ENCODE data around the gene ABRAXAS1.
A peak's percentile ranks its signal among the peaks of the same experiment; 100 is the strongest.
"Not testable (repeated sequence)": the region's sequence is repeated elsewhere in the genome, so short reads cannot be mapped to it uniquely, and the experiment has no call there.

Gene ABRAXAS1

GRCh38 chr4:83484500-83485461 is at the start of gene ABRAXAS1:
Gene ABRAXAS1, minus strand, starts transcription at chr4:83485100. Its CDS starts 28 bp downstream, at chr4:83485072.
- peak; percentile 86 for DNase-seq

DNA sequence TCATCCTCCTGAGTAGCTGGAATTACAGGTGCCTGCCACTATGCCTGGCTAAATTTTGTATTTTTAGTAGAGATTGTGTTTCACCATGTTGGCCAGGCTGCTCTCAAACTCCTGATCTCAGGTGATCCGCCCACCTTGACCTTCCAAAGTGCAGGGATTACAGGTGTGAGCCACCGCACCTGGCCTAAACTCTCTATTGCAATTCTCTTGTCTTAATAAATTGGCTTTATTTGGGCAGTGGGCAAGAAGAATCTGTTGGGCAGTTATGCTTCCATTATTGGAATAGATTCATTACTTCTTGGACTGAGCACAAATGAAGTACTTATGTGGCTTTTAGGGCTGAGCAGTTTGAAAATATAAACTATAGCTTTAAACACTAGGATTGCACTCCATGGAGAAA is 42.8 kb upstream of the ABRAXAS1 start:
- DNase-seq, result no peak

DNA sequence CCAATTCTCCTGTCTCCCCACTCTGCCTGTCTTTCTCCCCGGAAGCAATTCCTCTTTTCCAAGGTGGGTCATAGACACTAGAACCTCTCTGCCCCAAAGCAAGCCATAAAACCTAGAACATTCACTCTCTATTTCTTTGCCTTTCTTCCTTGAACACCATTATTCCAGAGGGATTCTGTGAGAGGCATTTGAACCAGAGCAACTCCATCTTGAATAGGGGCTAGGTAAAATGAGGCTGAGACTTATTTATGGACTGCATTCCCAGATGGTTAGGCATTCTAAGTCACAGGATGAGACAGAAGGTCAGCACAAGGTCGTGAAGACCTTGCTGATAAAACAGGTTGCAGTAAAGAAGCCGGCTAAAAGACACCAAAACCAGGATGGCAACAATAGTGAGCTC is 37.3 kb upstream of the ABRAXAS1 start:
- no peak for DNase-seq

GRCh38 chr4:83516042-83516772 is 31.3 kb upstream of the ABRAXAS1 start:
- DNase-seq, result no peak

- DNase-seq, result no peak
Observed at GRCh38 chr4:83510442-83510841, 25.5 kb upstream of the ABRAXAS1 start.

- DNase-seq, result peak; percentile 14
Observed at GRCh38 chr4:83509156-83509585, 24.3 kb upstream of the ABRAXAS1 start.

- no peak for DNase-seq
Observed at GRCh38 chr4:83504996-83505395, 20.1 kb upstream of the ABRAXAS1 start.

GRCh38 chr4:83504503-83504902 is 19.6 kb upstream of the ABRAXAS1 start:
- DNase-seq, result no peak

GRCh38 chr4:83503974-83504373 is 19.1 kb upstream of the ABRAXAS1 start:
- DNase-seq, result no peak

GRCh38 chr4:83501671-83502070 is 16.8 kb upstream of the ABRAXAS1 start:
- DNase-seq, result not testable (repeated sequence)

DNA sequence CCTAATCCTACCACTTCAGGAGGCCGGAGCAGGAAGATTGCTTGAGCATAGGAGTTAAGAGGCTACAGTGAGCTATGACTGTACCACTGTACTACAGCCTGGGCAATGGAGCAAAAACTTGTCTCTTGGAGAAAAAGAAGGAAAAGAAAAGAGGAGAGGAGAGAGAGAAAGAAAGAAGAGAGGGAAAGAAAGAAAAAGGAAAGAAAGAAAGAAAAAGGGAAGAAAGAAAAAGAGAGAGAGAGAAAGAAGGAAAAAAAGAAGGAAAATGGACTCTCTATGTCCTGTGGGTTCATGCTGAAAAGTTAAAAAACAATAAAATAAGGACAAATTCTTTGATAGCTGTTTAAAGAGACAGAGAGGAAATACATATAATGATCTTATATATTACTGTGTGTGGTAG is 13.3 kb upstream of the ABRAXAS1 start:
- no peak for DNase-seq

DNA sequence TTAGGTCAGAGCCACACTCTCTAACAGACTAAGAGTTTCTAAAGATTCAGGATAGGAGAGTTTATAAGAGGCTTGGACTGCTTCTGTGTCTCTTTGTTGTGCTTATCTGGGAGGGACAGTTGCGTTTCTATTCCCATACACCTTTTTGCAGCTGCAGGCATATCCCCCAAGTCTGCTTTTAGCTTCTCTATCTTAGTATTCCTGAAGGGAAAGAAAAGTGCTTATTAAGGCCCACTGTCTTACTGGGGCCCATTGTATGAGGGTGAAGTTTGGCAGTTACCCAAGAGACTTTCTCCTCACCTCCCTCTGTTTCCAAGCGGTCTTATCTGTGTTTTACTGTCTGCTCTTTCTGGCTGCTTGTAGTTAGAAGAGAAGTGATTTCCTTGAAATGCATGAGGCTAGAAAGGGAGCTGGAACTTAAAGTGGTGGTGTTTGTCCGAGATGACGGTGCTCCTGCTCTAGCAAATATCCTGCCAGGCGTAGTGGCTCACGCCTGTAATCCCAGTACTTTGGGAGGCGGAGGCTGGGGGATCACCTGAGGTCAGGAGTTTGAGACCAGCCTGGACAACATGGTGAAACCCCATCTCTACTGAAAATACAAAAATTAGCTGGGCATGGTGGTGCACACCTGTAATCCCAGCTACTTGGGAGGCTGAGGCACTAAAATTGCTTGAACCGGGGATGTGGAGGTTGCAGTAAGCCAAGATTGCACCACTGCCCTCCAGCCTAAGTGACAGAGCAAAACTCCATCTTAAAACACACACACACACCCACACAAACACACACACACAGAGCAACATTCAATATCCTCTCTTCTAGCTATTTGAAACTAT is 11.4 kb upstream of the ABRAXAS1 start:
- DNase-seq, result not testable (repeated sequence)

- no peak for DNase-seq
Observed at GRCh38 chr4:83490876-83491450, 6.1 kb upstream of the ABRAXAS1 start.

DNA sequence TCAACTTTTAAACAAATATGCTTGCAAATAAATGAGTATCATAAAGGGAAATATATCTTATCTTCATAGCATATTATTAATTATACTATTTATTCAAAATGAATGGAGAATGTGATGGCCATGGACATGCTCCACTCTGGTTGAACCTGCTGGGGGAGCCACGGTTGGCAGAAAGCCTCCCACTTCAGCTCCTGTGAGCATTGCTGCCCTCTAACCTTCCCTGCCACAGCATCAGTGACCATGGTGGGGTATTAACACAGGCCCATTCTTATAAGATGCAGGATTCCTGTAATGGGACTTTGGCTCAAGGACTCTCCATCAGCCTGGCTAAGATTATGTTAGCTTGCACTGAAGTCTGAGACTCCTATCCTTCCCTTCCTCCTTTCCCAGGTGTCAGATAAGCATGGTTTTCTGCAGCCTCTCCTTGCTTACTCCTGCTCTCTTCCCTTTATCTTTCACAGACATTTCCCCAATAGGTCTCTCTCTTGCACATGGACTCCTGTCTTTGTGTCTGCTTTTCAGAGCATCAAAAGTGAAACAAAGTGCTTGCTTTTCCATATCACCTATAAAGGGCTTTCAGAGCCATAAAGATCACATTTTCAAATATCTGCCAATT is 4.9 kb upstream of the ABRAXAS1 start:
- DNase-seq, result no peak

- DNase-seq, result no peak
Observed at GRCh38 chr4:83486457-83487129, 1.7 kb upstream of the ABRAXAS1 start.

DNA sequence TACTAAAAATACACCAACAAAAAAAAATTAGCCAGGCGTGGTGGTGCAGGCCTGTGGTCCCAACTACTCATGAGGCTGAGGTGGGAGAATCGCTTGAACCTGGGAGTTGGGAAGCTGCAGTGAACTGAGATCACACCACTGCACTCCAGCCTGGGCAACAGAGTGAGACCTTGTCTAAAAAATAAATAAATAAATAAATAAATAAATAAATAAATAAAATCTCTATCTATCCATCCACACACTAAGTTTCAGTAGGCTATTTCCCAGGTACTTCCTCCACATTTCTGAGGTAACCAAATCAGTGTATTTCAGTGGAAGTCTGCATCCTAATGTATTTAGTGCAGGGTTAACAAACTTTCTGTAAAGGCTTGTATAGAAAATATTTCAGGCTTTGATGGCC is 10.9 kb downstream of the ABRAXAS1 start:
- no peak for DNase-seq

- DNase-seq, result no peak
Observed at GRCh38 chr4:83473423-83473822, 11.5 kb downstream of the ABRAXAS1 start.

DNA sequence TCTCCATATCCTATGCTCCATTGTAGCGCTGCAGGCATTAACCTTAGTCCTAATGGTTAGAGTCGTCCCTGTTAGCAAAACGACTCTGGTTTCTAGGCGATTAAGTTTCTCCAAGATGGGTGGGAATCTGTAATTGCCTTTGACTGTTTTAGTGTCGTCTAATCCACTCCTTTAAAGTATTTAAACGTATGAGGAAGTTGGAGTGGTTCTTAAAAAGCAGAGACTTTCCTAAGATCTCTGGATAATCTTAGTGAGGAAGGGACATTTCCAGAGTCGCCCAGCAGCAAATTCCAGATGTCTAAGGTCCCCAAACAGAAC is 28.8 kb downstream of the ABRAXAS1 start:
- DNase-seq, result no peak

DNA sequence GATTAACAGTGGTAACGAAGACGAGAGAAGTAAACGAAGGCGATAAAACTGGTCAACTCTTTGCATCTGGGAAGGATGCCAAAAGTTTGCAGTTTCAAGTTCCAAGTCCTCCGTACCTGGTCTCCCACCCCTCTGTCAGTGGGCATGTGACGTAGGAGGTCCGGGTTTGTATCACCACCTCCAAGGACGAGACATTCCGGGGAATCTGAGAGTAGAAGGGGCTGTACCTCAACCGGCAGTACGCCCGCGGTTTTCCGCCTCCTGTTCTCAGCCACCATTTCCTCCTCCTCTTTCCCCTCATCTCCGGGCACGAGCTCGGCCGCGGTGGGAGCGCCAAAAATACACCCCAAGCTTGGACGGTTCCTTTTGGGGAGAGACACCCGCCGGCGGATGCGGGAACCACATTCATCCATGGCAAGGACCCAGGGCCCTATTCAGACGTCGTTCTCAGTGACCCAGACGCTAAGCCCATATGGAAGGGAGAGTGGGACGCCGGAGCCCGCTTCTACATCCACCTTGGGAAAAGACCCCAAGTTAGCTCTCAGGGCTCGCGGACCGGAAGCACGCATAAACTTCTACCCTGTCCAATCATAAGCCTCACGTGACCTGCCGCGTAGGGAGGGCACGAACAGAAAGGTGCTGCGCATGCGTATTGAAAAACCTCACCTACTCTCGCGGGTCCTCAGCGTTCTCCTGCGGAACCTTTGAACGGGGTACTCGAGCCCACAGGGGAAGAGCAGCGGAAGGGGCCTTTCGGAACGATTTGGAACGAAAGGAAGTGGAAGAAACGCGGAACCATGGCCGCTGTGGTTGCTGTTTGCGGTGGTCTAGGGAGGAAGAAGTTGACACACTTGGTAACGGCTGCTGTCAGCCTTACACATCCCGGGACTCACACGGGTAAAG is 29.4 kb downstream of the ABRAXAS1 start, which contains the start of the genes HELQ and MRPS18C:
Gene HELQ, minus strand, starts transcription at position 543 of the 903 bp plus-strand sequence. Its CDS starts 130 bp downstream, at position 413.
Gene MRPS18C, plus strand, starts transcription at position 778 of the 903 bp plus-strand sequence. Its CDS starts 20 bp downstream, at position 798.
- peak; percentile 97 for DNase-seq

GRCh38 chr4:83454686-83455085 is 30.2 kb downstream of the ABRAXAS1 start:
- DNase-seq, result no peak

Data from NCI-H1105 (cell line).